TTC549 (cell line): ENCODE results near the gene SHISAL1.

Experiments used
- FAIRE-seq: peaks from 2 replicates; lab custom pipeline; 2012; peaks lifted over from hg19 to GRCh38; lab: Jason Lieb, UNC

Gene SHISAL1

DNA sequence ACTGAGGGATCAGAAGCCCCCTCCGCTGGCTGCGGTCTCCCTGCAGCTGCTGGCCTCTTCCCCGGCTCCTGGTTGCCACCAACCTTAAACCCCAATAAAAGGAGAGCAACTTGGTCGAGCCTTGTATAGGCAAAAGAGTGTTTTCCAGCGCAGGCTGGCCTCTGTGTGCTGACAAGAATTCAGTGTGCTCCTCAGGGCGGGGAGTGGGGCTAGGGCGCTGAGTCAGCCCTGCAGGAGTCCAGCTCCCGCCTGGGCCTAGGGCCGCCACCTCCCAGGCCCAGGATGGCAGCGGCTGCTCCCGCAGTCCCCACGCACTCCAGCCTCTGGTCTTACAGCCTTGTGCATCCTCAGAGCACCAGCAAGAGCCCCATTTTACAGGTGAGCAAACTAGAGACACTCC lies at the start of gene SHISAL1:
Gene SHISAL1, minus strand, starts transcription at position 186 of the 400 bp plus-strand sequence. CDS start 12,006 bp downstream, outside the sequence.
- no peak for FAIRE-seq

DNA sequence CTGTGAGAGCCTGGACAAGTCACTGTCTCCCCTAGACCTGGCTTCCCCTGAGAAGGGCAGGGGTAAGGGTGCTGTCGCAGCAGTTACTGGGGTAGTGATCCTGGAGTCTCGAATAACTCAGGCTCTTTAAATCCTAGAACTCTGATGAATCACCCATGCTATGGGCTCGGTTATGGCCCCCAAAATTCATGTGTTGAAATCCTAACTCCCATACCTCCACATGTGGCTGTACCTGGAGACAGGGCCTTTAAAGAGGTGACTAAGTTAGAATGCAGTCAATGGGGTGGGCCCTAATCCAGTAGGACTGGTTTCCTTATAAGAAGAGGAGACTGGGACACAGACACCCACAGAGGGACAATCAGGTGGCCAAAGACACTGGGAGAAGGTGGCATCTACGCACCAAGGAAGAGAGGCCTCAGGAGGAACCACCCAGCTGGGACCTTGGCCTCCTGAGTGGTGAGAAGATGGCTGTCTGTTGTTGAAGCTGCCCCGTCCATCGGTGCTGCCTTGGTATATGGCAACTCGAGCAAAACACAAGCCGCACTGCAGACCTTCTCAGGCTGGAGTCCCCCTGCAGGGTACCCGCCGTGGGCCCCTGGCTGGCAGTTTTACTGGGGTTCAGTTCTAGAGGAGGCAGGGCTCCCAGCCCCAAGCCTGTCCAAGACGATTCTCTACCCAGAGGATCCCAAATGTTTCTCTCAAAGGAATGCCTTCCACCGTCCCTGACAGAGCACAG lies 48.8 kb upstream of the SHISAL1 start:
- FAIRE-seq = no peak

- FAIRE-seq = no peak
Observed at GRCh38 chr22:44360668-44361381, 48.1 kb upstream of the SHISAL1 start.

GRCh38 chr22:44360306-44360667 lies 47.5 kb upstream of the SHISAL1 start:
- no peak for FAIRE-seq

- FAIRE-seq = no peak
Observed at GRCh38 chr22:44359496-44360110, 46.9 kb upstream of the SHISAL1 start.

DNA sequence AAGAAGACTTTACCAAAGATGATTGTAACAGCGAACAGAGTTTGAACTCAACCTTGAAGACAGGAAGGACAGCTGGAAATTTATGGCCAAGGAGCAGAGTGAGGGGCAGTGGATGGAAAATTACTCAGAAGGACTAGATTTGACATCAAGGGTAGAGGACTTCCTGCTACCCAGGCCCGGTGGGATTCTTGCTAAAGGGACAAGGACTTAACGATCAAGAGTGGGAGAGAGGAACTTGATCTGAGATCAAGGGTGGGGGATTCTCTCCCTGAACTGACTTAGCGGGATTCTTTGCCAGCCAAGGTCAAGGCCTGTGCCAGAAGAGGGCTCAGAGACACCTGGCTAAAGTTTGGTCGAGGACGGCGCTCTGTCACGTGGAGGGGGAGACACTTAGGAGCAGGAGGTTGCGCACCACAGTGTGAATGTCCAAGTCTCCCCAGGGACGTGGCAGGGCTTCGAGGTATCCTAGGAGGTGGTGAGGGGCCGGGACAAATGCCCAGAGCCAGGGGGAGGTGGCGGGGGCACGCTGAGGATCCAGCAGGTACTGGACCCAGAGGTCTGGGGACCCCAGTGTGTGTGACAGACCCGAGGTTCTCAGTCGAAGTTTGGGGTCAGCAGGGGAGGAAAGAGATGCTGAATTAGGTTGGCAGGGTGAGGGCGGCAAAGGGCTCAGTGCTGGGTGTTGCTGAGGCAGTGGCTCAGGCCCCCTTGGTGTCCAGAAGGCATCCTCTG lies 46.1 kb upstream of the SHISAL1 start:
- no peak for FAIRE-seq

GRCh38 chr22:44357966-44358465 lies 45.3 kb upstream of the SHISAL1 start:
- FAIRE-seq = no peak

DNA sequence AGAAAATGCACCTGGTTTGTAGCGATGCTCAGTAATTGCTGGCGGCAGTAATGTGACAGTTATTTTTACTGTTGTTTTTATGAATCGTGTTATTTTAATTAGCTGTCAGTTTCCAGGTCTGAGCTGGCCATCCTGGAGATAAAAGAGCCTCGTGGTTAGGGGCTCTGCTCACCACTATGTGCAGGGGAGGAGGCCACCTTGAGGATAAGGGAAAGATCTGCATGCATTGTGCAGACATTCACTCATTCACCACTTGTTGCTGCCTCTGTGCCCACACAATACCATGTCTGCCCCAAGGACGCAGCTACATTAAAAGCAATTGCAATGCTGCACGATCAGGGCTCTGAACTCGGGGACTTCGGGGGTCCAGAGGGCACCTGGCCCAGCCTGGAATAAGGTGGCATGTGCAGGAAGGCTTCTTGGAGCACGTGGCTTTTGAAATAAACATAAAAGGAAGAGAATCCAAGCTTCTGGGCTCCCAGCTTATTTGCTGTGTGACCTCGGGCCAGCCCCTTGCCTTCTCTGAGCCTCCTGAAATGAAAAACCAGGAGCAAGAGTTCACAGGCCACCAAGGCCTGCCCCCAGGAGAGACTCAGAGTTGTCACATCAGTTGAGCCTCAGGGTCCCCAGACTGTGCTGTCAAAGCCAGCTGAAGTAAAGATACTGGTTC lies 44.7 kb upstream of the SHISAL1 start:
- no peak for FAIRE-seq

GRCh38 chr22:44355716-44356070 lies 42.9 kb upstream of the SHISAL1 start:
- FAIRE-seq = no peak

- FAIRE-seq = no peak
Observed at GRCh38 chr22:44354288-44354687, 41.5 kb upstream of the SHISAL1 start.

DNA sequence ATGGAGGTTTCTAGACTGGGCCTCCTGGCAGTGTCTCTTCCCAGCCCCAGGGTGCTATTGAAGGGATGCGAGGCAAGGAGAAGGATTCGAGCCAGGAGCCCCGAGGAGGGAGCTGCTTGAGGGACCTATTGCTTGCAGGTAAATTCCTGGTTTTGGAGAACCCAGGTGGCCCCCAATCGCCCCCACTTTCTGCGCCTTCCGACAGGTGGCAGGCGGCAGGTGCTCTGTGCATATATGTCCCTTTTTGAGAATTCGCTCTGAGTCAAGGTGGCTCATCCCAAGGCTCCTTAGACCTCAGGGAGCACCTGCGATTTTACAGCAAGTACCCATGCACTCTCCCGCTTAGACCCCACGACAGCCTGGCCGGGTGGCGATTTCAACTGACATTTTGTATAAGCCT lies 40.3 kb upstream of the SHISAL1 start:
- FAIRE-seq = no peak

DNA sequence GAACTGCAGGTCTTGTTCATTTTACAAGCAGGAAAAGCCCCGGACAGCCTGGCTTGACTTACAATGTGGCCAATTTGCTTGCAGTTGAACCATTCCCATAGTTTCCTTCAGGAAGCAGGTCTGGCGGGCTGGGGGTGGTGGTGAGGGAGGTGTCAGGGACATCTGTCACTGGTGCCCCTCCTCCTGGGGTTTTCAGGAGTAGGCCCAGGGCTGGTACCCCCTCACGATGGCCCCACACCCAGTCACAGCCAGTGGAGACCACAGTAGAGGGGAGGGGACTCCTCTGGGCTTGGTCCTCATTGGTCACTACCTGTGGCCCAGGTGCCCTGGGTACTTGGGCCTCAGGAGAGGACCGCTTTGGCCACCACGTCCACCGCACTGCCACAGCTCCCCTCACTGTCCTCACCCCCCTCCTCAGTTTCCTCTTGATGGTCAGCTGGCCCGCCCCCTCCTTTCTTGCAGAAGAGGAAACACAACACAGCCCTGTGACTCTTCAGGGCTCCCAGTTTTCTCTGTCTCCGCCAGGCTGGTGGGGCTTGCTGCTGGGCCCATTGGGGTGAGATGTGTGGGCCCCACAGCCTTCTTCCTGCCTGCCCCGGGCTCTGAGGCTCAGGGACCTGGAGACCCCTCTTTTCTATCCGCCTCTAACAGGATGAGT lies 39.8 kb upstream of the SHISAL1 start:
- FAIRE-seq = no peak

GRCh38 chr22:44351685-44352377 lies 39.1 kb upstream of the SHISAL1 start:
- FAIRE-seq = no peak

- FAIRE-seq = no peak
Observed at GRCh38 chr22:44351037-44351436, 38.3 kb upstream of the SHISAL1 start.

GRCh38 chr22:44349594-44349993 lies 36.8 kb upstream of the SHISAL1 start:
- FAIRE-seq = no peak

- FAIRE-seq = no peak
Observed at GRCh38 chr22:44348971-44349560, 36.3 kb upstream of the SHISAL1 start.

DNA sequence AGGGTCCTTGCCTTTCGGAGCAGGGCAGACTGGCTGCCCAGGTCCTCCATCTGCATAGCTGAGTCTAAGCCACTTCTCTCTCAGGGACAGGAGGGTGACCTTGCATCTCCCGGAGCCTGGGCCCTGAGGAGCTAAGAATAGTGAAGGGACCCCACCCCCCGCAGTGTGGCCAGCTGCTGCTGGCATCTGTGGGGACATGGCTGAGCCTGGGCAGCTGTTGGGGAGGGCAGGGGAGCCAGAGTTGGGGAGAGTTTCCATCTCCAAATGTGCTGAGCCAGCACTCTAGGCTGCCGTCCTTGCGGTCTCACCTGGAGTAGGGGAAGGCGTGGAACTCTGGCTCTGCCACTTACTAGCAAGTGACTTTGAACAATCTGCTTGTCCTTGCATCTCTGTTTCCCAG lies 34.8 kb upstream of the SHISAL1 start:
- FAIRE-seq = no peak

- FAIRE-seq = no peak
Observed at GRCh38 chr22:44347080-44347479, 34.3 kb upstream of the SHISAL1 start.

DNA sequence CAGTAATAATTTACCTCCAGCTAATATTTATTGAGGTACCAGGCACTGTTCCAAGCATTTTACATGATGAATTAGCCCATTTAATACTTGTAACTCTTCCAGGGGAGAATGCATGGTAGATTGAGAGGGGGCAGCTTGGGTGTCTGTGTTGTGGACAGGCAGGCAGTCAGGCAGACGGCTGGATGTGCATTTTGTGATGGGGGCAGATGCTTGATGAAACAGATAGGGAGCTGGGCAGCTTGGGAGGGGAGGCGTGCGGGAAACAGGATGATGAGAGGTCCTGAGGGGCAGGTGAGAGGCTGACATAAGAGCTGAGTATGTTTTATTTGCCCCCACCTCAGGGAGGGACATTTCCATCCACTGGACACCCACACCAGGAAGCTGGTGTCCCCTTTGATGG lies 33.1 kb upstream of the SHISAL1 start:
- FAIRE-seq = no peak

DNA sequence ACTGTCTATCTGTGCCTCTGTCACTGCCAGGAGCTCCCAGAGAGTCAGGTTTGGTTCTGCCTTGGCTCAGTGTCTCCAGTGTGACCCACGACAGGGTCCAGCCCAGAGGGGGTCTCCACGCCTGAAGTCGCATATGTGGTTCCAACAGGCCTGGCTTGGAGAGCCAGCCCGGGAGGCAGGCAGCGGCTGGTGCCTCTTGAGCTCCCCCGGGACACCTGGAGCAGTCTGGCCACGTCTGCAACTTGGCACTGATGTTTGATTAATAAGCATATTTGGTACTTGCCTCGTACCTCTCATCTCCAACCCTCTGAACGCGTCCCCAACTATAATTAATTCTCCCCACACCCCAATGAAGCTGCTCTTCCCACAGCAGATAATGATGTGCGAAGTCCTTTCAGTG lies 31.7 kb upstream of the SHISAL1 start:
- FAIRE-seq = no peak
